Peyer's patch (tissue), 4 donors: ENCODE results near the gene CABCOCO1.

Experiments
- POLR2A ChIP-seq, 2 donors: fragments of 450-650 bp; IDR thresholded peaks; one replicate each; pipeline ENCODE4 v1.5.1; 2017; ENCODE audit warnings: antibody characterized with exemption in 2 of 2, mild to moderate bottlenecking in 2 of 2, moderate library complexity in 2 of 2
- TF ChIP-seq, protein P1 (sequence below), 6 experiments: fragments of 450-650 bp in 4 of 6; fragments of 200-600 bp in 2 of 6; sonication (generic) in 1 of 6; IDR thresholded peaks; one replicate each; pipeline ENCODE4 v1.5.1; 2017 to 2019; ENCODE audit warnings: antibody characterized with exemption in 6 of 6, mild to moderate bottlenecking in 3 of 6, moderate library complexity in 1 of 6

- TF ChIP-seq, protein P1, sequence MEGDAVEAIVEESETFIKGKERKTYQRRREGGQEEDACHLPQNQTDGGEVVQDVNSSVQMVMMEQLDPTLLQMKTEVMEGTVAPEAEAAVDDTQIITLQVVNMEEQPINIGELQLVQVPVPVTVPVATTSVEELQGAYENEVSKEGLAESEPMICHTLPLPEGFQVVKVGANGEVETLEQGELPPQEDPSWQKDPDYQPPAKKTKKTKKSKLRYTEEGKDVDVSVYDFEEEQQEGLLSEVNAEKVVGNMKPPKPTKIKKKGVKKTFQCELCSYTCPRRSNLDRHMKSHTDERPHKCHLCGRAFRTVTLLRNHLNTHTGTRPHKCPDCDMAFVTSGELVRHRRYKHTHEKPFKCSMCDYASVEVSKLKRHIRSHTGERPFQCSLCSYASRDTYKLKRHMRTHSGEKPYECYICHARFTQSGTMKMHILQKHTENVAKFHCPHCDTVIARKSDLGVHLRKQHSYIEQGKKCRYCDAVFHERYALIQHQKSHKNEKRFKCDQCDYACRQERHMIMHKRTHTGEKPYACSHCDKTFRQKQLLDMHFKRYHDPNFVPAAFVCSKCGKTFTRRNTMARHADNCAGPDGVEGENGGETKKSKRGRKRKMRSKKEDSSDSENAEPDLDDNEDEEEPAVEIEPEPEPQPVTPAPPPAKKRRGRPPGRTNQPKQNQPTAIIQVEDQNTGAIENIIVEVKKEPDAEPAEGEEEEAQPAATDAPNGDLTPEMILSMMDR (IDR thresholded peaks at IDR 0.05), result no peak
- TF ChIP-seq POLR2A (IDR thresholded peaks at IDR 0.05), result no peak
Measured at GRCh38 chr10:61664985-61665384, 2.3 kb downstream of the CABCOCO1 start.
